Chondrocyte (in vitro differentiated cells): ENCODE data around the gene RGS1. TPM values are rescaled to one million over a fixed set of nuclear protein-coding genes. Genes with fewer than 3 reads are reported as not detected.

Source experiments
- DNase-seq: peaks from one replicate; pipeline ENCODE4 v3.0.0; 2021; ENCODE audit warnings: mixed read lengths, low spot score
- H3K27ac Mint-ChIP-seq: one replicate; pipeline ENCODE4 v1.8.0; 2021; ENCODE audit warnings: mild to moderate bottlenecking, moderate library complexity, mixed read lengths; ENCODE audit not compliant: unreplicated experiment
- H3K27me3 Mint-ChIP-seq: 2 replicates; pipeline ENCODE4 v1.8.0; 2021; ENCODE audit warnings: low read depth, mixed read lengths
- H3K36me3 Mint-ChIP-seq: 2 replicates; pipeline ENCODE4 v1.8.0; 2021; ENCODE audit warnings: low read depth, mixed read lengths
- H3K4me1 Mint-ChIP-seq: 2 replicates; pipeline ENCODE4 v1.8.0; 2021; ENCODE audit warnings: low read depth, mild to moderate bottlenecking, mixed read lengths
- H3K4me3 Mint-ChIP-seq: one replicate; pipeline ENCODE4 v1.8.0; 2021; ENCODE audit warnings: mild to moderate bottlenecking, moderate library complexity, mixed read lengths; ENCODE audit not compliant: unreplicated experiment
- H3K9me3 Mint-ChIP-seq: 2 replicates; pipeline ENCODE4 v1.8.0; 2021; ENCODE audit warnings: low read depth, mixed read lengths
- CTCF ChIP-seq: fragments of 200-600 bp; sonication (generic); IDR thresholded peaks from 2 replicates; pipeline ENCODE4 v1.5.0; 2021; ENCODE audit warnings: antibody characterized with exemption, mild to moderate bottlenecking, moderate library complexity
- total RNA-seq: library from RNA; stranded (reverse); gene quantifications from 3 replicates; pipeline ENCODE4 v1.2.1, GENCODE V29; 2021

RGS1 gene
- total RNA-seq, 1 donor from 2014 or later = not detected

GRCh38 chr1:192573499-192573898, 2.1 kb upstream of the RGS1 start:
- peaks cover 15% of the 10 kb centered on the region for H3K9me3 Mint-ChIP-seq
- no peak overlapping the region for H3K4me3 Mint-ChIP-seq
- no peak for DNase-seq
- H3K27me3 Mint-ChIP-seq = no peaks in the 10 kb centered on the region
- H3K36me3 Mint-ChIP-seq = no peaks in the 10 kb centered on the region
- no peak for TF ChIP-seq CTCF
- H3K27ac Mint-ChIP-seq = no peak overlapping the region
- peaks cover 6% of the 10 kb centered on the region for H3K4me1 Mint-ChIP-seq

GRCh38 chr1:192574073-192574472, 1.5 kb upstream of the RGS1 start:
- H3K27me3 Mint-ChIP-seq = no peaks in the 10 kb centered on the region
- H3K27ac Mint-ChIP-seq = no peak overlapping the region
- no peak for DNase-seq
- no peak for TF ChIP-seq CTCF
- peaks cover 9% of the 10 kb centered on the region for H3K4me1 Mint-ChIP-seq
- peaks cover 14% of the 10 kb centered on the region for H3K9me3 Mint-ChIP-seq
- no peaks in the 10 kb centered on the region for H3K36me3 Mint-ChIP-seq
- H3K4me3 Mint-ChIP-seq = no peak overlapping the region

- Mint-ChIP-seq H3K27ac (no peak overlapping the region), H3K27me3 (no peaks in the 10 kb centered on the region), H3K36me3 (no peaks in the 10 kb centered on the region), H3K4me1 (peaks cover 22% of the 10 kb centered on the region), H3K9me3 (no peaks in the 10 kb centered on the region), H3K4me3 (no peak overlapping the region)
- TF ChIP-seq CTCF = no peak
- DNase-seq = no peak
Observed at GRCh38 chr1:192576190-192577144, 894 bp downstream of the RGS1 start.

GRCh38 chr1:192577145-192578140, 1.9 kb downstream of the RGS1 start:
- no peaks in the 10 kb centered on the region for H3K27me3 Mint-ChIP-seq
- no peak for TF ChIP-seq CTCF
- no peaks in the 10 kb centered on the region for H3K9me3 Mint-ChIP-seq
- H3K36me3 Mint-ChIP-seq = no peaks in the 10 kb centered on the region
- H3K27ac Mint-ChIP-seq = no peak overlapping the region
- H3K4me1 Mint-ChIP-seq = peaks cover 22% of the 10 kb centered on the region
- H3K4me3 Mint-ChIP-seq = no peak overlapping the region
- no peak for DNase-seq
